HG03045 (cell line): ENCODE data around the gene MARK4.
"Not testable (repeated sequence)": the region's sequence is repeated elsewhere in the genome, so short reads cannot be mapped to it uniquely, and the experiment has no call there.

ENCODE experiments used
- ATAC-seq: cut with Tn5 transposase; IDR thresholded peaks from one replicate; pipeline ENCODE4 v1.9.1; 2021; ENCODE audit warnings: mild to moderate bottlenecking, moderate library complexity; ENCODE audit not compliant: unreplicated experiment

MARK4 gene

DNA sequence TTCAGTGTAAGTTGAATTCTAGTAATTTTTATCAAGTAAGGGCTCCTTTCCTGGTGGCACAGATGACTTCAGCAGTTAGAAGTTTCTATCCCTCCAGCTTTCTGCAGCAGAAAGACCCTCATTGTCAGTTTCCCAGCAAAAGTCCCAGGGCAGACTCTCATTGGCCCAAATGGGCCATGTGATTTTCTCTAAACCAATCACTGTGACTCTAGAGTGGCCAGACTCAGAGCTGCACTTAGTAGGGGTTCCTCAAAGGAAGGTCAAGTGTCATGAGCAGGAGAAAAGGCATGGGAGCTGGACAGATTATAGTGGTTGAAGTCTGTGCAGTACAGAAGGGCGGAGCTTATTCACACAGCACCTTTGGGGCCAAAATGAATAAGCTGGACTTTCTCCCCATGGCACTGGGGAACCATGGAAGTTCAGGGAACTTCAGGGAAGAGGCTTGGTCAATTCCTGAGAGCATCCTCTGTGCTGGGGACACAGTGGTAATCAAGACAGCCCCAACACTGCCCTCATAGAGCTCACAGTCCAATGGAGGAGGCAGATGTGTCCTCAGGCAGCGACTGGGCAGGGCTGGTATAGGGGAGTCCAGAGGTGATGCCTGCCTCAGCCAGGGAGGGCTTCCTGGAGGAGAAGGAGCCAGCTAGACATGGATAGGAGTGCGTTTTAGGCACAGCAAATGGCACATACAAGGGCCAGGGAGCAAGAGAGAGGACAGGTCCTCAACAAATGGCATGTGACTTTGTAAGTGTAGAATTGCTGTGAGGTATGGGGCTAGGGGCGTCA, 53.3 kb downstream of the MARK4 start:
- ATAC-seq = no peak

GRCh38 chr19:45305007-45305406, 53.9 kb downstream of the MARK4 start:
- no peak for ATAC-seq

DNA sequence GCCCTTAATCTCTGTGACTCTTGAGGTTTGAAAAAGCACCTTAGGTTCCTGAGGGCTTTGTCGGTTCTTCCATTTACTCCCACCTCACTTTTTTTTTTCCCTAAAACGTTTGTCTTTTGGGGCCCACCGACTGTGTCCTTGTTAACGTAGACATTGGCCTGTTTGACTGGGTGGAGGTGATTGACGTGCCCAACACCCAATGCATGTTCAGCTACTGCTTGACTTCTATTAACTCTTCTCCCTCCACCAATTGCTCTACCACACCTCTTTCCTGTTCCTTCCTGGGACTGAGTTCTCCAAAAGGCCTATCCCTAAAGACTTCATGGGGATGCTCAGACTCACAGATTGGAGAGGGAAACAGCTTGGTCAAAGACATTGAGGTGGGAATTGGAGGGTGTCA, 54.4 kb downstream of the MARK4 start:
- no peak for ATAC-seq

- no peak for ATAC-seq
Observed at GRCh38 chr19:45306040-45306439, 55.0 kb downstream of the MARK4 start.

DNA sequence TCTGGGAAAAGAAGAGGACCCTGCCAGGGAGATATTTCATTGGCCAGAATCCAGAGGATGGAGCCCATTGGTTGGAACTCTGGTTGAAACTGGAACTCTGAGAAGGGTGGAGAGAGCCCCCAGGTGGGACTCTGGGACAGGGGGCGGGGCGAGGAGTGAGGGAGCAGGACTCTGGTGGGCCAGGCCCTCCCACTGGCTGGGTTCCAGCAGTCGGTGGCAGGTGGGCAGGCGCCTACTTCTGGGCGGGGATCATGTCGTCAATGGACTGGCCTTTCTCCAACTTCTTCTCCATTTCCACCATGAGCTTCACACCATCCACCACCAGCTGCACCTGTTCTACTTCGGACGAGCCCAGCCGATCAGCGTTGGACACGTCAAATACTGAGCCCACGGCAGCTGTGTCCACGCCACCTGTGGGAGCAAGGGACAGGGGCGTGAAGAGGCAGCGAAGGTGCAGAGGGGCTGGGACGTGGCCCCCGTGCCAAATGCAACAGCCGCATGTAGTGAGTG, 55.5 kb downstream of the MARK4 start:
- no peak for ATAC-seq

GRCh38 chr19:45307361-45307760, 56.3 kb downstream of the MARK4 start:
- no peak for ATAC-seq

GRCh38 chr19:45309322-45309721, 58.3 kb downstream of the MARK4 start:
- ATAC-seq = not testable (repeated sequence)

- ATAC-seq = no peak
Observed at GRCh38 chr19:45311621-45312020, 60.5 kb downstream of the MARK4 start.

GRCh38 chr19:45312285-45312684, 61.2 kb downstream of the MARK4 start:
- ATAC-seq = not testable (repeated sequence)

GRCh38 chr19:45314708-45315245, 63.7 kb downstream of the MARK4 start:
- no peak for ATAC-seq

- no peak for ATAC-seq
Observed at GRCh38 chr19:45315304-45315703, 64.2 kb downstream of the MARK4 start.

GRCh38 chr19:45320997-45321775, 70.1 kb downstream of the MARK4 start:
- ATAC-seq = no peak

- no peak for ATAC-seq
Observed at GRCh38 chr19:45321848-45322247, 70.8 kb downstream of the MARK4 start.

- ATAC-seq = no peak
Observed at GRCh38 chr19:45322311-45322710, 71.2 kb downstream of the MARK4 start.

GRCh38 chr19:45322744-45323281, 71.7 kb downstream of the MARK4 start, which contains the start of gene CKM:
CKM (minus strand) TSS chr19:45322875; CDS start chr19:45319713, 3,162 bp downstream.
- ATAC-seq = no peak

- no peak for ATAC-seq
Observed at GRCh38 chr19:45323671-45324081, 72.6 kb downstream of the MARK4 start.

- ATAC-seq = no peak
Observed at GRCh38 chr19:45324349-45324907, 73.4 kb downstream of the MARK4 start.

- ATAC-seq = no peak
Observed at GRCh38 chr19:45327404-45328143, 76.5 kb downstream of the MARK4 start.

- ATAC-seq = no peak
Observed at GRCh38 chr19:45331411-45331810, 80.3 kb downstream of the MARK4 start.

DNA sequence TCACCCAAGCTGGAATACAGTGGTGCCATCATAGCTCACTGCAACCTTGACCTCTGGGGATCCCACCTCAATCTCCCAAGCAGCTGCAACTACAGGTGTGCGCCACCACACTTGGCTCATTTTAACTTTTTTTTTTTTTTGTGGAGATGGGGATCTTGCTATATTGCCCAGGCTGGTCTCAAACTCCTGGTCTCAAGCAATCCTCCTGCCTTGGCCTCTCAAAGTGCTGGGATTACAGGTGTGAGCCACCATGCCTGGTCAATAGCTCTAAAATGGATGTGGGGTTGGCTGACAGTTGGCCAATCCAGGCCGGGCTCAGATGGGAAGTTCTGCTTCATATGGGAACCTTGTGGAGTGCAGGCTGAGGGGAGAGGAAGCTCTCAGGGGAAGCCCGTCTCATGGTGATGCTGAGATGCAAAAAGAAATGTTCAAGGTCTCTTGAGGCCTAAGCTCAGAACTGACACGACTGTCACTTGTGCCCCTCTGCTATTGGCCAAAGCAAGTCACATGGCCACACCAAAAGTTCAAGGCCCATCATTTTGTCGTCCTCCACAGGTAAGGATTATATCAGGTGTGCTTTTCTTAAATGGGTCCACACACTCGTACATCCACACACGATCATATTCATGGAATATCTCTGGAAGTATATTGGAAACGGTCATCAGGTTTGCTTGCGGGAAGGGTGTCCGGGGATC, 82.7 kb downstream of the MARK4 start:
- no peak for ATAC-seq
